ENCODE results near the gene FNDC1. TPM values are rescaled to one million over a fixed set of nuclear protein-coding genes. Genes with fewer than 3 reads are reported as not detected.
A peak's percentile ranks its signal among the peaks of the same experiment; 100 is the strongest.

Gene FNDC1
- total RNA-seq, 1 experiment from 2014 or later = not detected

DNA sequence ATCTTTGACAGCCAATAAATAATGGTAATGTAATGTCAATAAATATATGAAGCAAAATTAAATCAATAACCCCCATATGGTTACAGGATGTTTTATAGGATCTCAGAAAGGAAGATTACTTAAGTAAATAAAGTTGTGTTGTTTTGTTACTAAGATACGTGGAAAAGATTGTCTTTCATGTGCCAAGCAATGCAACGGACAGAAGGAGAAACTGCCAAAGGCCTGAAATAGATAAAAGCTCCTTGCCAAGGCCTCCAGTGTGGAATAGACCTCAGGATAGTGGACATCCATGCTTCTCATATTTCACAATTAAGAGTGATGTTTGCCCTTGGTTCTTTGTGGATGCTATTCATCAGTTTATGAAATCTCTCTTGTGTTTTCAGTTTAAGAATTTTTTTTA is 16.4 kb upstream of the FNDC1 start:
- no peak for DNase-seq (ENCODE audit: low read depth)
- in situ Hi-C loops (cut with HindIII; ENCODE audit: low pct_unique_long_range_greater_than_20kb, low sequenced_read_pairs) = no loop called here

DNA sequence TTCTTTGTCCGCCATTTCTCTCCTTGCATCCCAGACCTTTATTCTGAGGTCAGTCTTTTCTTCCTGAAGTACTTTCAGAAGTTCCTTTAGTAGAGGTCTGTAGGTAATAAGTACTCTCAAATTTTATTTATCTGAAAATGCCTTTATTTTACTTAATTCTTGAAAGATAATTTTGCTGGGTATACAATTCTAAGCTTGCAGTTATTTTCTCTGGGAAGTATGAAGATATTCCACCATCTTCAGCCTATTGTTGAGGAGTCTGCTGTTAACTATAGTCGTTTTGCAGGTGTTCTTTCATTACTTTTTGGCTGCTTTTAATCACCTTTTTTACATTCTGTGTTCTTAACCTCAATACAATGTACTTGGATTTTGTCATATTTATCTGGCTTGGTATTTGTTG is 13.5 kb upstream of the FNDC1 start:
- in situ Hi-C loops (cut with HindIII; ENCODE audit: low pct_unique_long_range_greater_than_20kb, low sequenced_read_pairs) = no loop called here
- no peak for DNase-seq (ENCODE audit: low read depth)

DNA sequence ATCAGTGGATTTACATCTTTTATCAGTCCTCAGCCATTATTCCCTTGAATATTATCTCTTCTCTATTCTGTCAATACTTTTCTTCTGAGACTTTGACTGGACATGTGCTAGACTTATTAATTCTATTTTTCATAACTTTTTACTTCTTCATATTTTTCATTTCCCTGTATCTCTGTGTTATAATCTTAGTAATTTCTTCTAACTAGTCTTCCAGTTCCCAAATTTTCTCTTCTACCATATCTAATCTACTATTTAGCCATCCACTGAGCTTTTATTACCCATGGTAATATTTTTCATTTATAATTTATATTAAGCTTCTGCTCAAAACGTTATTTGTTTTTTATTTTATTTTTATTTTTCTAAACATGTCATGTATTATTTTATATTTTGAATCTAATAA is 13.1 kb upstream of the FNDC1 start:
- in situ Hi-C loops (cut with HindIII; ENCODE audit: low pct_unique_long_range_greater_than_20kb, low sequenced_read_pairs) = no loop called here
- DNase-seq (ENCODE audit: low read depth) = no peak

DNA sequence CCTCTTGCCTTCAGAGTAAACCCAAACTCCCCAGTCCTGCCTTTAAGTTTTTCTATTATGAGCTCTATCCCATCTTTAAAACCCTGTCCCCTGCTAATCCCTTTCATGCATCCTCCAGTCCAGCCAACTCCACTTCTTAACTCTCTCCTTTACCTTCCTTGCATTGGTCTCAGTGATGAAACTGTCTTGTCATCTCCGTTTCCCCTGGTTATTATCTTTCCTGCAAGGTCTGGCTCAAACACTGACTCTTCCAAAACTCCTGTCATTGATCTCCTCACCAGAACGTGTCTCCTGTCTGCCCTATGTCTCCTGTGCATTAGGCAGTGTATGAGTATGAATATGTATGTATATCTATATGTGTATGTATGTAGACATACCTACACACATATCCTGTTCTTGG is 11.8 kb upstream of the FNDC1 start:
- no peak for DNase-seq (ENCODE audit: low read depth)
- in situ Hi-C loops (cut with HindIII; ENCODE audit: low pct_unique_long_range_greater_than_20kb, low sequenced_read_pairs) = no loop called here

DNA sequence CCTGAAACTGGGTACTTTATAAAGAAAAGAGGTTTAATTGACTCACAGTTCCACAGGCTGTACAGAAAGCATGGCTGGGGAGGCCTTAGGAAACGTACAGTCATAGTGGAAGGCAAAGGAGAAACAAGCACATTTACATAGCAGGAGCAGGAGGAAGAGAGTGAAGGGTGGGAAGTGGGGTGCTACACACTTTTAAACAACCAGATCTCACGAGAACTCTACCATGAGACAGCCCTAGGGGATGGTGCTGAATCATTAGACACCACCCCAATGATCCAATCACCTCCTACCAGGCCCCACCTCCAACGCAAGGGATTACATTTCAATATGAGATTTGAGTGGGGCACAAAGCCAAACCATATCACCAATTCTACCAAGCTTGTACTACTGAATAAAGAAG is 7.4 kb upstream of the FNDC1 start:
- no peak for DNase-seq (ENCODE audit: low read depth)
- in situ Hi-C loops (cut with HindIII; ENCODE audit: low pct_unique_long_range_greater_than_20kb, low sequenced_read_pairs) = no loop called here

DNA sequence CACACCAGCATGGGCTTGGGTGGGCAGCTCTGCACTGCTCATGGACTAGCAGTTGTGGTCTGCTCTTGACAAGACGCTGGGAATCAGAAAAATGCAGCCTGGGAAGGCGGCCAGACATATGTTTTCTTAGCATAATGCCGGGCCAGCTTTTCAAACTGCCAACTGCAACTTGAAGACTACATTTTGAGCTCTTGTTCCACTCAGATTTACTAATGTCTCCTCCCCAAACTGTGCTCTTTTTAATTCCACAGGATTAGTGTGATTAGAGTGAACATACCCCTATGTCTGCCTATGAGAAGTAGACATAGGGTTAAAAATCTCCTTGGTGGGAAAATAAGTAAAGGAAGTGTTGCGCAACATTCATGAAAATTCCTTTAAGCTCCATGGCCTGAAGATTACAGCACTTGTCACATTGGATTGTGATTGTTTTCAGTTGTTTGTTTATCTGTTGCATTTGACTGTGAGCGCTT is 5.3 kb upstream of the FNDC1 start:
- DNase-seq (ENCODE audit: low read depth) = no peak
- in situ Hi-C loops (cut with HindIII; ENCODE audit: low pct_unique_long_range_greater_than_20kb, low sequenced_read_pairs) = no loop called here

DNA sequence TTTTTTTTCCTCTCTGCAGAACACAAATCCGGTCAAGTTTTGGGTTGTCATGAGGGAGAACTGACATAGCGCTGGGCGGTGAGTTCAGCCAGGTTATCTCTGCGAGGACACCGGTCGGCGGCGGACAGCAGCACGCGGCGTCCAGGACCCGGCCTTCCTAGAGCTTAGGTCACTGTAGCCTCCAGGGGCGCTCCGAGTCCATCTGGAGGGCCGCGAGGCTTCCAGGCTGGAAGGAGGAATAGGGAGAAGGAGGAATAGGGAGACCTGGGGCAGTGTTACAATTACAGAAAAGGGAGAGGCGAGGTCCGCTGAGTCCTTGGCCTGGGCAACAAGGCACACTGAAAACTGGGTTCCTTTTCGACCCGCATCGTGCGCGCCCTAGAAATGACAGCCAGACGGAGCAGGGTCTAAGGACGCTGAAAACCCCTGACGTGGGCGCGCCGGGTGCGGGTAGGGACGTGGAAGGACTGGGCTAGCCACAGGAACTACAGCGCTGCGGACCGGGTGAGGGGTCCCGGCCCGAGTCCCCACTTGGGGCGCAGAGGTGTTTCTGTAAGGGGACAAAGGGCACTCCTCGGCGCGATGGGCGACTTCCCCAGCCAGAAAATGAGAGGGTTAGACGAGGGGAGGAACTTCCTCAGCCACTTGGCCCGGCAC is 536 bp upstream of the FNDC1 start:
- in situ Hi-C loops (cut with HindIII; ENCODE audit: low pct_unique_long_range_greater_than_20kb, low sequenced_read_pairs) = no loop called here
- DNase-seq (ENCODE audit: low read depth) = no peak

DNA sequence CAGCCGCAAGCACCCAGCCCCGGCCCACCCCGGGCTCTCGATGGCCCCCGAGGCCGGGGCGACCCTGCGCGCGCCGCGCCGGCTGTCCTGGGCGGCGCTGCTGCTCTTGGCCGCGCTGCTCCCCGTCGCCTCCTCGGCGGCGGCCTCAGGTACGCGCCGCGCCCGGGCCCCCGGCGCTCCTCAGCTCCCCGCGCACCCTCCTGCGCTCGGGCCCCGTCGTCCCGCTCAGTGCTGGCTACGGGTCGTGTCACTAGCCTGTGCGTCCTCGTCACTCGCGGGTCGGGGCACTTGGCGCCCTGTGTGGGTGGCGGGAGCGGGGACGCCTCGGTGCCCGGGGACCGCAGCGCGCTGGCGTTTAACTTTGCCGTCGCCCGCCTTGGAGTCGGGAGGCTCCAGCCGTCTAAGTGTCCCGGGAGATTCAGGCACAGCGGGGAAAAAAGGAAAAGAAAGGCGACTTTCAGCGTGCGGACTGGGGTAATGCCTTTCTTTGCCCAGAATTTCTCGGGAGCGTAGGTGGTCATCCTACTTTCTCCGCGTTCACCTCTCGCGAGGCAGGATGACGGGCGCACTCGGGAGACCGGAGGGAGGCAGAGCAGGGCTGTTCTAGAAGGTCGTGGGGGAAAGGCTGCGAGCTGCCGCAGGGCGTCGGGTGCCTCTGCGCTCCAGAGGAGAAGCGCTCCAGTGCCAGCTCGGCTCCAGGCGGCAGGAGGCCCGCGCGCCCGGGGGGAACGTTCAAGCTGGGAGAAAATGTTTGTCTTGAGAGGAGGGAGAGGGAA is 545 bp downstream of the FNDC1 start:
- in situ Hi-C loops (cut with HindIII; ENCODE audit: low pct_unique_long_range_greater_than_20kb, low sequenced_read_pairs) = no loop called here
- DNase-seq (ENCODE audit: low read depth) = no peak

DNA sequence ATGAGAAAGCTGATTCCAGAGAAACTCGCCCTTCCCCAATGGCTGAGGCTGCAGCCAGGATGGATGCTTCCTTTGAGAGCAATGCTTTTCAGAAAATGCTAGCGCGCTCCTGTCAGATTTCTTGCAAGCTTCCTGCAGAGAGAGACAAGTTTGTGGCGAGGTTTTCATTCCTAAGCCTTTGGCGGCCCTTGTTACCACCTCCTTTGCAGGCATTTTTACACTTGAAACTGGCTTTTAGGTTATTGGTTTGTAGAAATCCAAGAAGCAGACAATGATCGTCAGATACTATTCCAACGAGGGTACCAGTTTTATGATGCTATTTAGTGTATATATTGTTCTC is 1.1 kb downstream of the FNDC1 start:
- in situ Hi-C loops (cut with HindIII; ENCODE audit: low pct_unique_long_range_greater_than_20kb, low sequenced_read_pairs) = no loop called here
- DNase-seq (ENCODE audit: low read depth) = no peak

DNA sequence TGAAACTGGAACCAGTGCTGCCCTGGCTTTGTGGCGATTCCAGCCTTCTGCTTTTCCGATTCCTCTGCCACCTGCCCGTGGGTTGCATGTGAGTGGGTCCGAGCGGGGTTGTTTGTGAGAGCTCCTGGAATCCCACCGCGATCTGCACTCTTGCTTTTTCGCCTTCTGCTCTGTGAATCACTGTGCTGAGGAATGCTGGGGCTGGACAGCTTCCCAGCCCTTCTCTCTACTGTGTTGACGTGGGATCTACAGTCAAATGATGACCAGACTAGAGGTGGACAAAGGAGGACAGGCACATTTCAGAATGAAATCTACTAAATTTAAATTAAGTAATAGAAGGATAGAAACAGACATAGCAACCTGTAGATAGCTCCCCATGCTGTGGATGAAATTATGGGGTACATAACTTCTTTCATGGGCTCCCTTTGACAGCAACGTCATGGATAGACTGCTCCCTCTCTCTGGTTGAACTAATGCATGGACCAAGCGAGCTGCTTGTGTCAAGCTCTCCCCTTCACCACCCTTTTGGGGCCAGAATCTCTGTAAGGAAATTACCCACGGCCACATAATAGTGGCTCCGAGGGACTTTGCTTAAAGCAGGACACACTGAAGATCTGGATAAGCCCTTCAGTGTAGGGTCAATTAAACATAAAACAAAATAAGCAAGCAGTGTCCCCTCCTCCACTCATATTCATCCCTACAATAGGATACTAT is 2.0 kb downstream of the FNDC1 start:
- in situ Hi-C loops (cut with HindIII; ENCODE audit: low pct_unique_long_range_greater_than_20kb, low sequenced_read_pairs) = no loop called here
- DNase-seq (ENCODE audit: low read depth) = no peak

DNA sequence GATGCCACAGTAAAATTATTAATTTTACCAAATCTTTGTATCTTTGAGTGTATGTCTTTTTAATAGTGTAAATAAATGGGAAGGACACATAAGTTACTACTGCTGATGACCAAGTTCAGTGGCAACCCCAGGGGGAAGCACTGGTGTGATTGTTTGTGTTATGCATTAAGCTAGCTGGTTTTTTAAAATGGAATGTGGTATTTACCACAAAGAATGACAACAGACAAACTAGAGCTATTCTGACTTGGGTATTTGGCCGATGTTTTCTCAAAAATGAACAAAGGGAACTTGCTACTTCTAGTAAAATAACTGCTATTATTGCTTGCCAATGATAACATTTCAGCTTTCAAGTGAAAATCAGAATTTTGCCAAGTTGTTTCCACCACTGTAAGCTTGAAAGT is 2.9 kb downstream of the FNDC1 start:
- in situ Hi-C loops (cut with HindIII; ENCODE audit: low pct_unique_long_range_greater_than_20kb, low sequenced_read_pairs) = no loop called here
- DNase-seq (ENCODE audit: low read depth) = no peak

DNA sequence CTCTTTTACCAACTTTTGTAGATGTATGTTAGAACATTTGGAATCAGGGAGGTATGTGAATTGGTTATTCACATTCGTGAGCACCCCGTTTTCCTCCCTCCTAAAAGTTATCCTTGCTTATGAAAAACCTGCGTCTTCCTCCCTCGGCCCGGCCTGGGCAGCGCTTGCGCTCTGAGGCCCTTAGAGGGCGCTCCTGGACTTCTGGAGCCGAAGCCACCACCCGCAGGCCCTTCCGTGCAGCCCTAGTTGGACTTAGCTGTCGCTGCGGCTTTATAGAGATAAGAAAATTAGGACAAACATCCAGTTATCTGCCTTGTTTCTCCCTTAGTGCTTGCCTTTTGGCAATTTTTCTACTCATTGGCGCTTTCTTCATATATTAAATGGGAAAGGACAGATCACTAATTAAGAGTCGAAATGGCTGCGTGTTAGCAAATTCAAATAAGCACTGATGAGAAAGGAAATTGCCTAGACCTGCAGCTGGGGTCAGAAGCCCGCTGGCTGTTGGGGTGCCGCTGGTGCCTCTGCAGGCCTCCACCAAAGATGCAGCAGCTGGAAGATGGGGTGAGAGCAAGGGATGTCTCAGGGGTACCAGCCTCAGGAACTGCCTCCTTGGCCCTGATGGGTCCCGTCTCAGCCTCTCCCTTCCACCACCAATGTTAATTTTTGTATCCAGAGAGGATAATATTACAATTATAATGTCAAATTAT is 5.2 kb downstream of the FNDC1 start:
- in situ Hi-C loops (cut with HindIII; ENCODE audit: low pct_unique_long_range_greater_than_20kb, low sequenced_read_pairs) = no loop called here
- peak; percentile 41 for DNase-seq (ENCODE audit: low read depth)

DNA sequence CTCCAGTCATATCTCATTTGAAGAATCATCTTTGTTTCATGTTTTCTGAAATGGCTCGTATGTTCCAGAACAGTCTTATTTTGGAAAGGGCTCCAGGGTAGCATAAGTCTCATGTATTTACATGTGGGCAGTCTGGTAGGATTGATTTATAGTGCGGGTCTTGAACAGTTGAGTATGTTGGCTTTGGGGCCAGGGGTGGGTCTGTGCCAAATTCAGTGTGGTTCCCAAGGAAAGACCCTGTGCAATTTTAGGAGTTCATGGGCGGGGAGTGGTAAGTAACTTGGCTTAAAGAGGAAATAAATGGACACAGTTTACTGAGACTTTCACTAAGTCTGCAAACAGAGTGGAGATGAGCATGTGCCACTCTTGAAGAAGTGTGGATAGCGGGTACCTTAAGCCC is 7.7 kb downstream of the FNDC1 start:
- no peak for DNase-seq (ENCODE audit: low read depth)
- in situ Hi-C loops (cut with HindIII; ENCODE audit: low pct_unique_long_range_greater_than_20kb, low sequenced_read_pairs) = no loop called here

DNA sequence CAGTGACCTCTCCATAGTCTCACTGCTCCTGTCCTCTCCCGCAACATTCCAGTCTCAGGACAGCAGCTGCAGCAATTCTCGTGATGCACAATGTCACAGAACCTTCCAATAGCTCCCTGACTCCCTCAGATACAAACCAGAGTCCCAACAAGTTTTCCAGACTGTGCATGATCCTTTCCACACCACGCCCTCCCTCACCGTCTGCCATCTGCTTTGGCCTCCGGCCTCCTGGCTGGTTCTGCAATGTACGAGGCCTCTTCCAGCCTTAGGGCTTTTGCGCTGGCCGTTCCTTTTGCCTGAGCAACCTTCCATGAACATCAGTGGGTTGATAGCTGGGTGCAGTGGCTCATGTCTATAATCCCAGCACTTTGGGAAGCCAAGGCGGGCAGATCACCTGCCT is 9.6 kb downstream of the FNDC1 start:
- DNase-seq (ENCODE audit: low read depth) = no peak
- in situ Hi-C loops (cut with HindIII; ENCODE audit: low pct_unique_long_range_greater_than_20kb, low sequenced_read_pairs) = no loop called here

DNA sequence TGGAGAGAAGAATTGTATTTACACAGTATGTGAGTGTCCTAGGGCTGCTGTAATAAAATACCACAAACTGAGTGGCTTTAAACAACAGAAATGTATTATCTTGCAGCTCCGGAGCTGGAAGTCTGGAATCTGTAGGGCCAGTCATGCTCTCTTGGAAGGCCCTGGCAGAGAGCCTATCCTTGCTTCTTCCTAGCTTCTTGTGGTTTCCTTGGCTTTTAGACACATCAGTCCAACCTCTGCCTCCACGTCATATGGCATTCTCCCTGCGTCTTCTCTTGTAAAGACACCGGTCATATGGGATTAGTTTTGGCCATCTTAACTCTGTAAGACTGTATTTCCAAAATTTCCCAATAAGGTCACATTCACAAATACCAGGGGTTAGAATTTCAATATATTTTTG is 10.8 kb downstream of the FNDC1 start:
- DNase-seq (ENCODE audit: low read depth) = no peak
- in situ Hi-C loops (cut with HindIII; ENCODE audit: low pct_unique_long_range_greater_than_20kb, low sequenced_read_pairs) = no loop called here

DNA sequence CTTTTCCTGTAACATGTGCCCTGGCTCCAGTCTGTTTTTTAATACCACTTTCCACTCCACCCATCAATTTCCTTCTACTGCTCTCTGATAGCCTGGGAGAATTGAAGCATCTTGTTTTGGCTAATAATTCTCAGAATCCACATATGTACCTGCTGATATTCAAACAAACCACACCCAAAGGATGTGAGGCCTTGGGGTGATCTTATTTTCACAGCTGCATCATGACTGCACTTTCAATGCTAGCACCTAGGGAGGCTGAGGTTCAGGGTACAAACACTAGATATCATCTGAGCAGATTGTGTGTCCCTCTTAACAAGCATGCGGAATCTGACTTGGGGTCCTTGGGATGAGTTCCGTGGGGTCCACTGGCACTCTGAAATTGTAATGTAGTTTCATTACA is 12.7 kb downstream of the FNDC1 start:
- in situ Hi-C loops (cut with HindIII; ENCODE audit: low pct_unique_long_range_greater_than_20kb, low sequenced_read_pairs) = no loop called here
- no peak for DNase-seq (ENCODE audit: low read depth)

DNA sequence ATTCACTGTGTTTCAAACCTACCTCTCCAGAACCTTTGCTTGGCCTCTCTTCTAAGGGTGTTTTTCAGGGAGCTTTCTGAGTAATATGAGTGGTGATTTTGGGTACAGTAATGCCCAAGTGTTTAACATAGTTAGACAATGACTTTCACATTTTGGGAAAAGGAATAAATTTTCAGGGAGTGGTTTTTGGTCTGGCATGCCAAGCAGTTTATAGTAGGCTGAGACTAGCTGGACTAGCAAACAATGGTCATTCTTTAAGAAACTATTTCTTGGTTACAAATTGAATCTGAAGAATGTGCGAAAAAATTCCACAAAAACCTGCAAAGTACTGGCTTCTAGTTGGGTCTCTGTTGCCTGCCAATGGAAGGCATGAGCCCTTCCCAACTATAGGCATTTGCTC is 15.4 kb downstream of the FNDC1 start:
- in situ Hi-C loops (cut with HindIII; ENCODE audit: low pct_unique_long_range_greater_than_20kb, low sequenced_read_pairs) = no loop called here
- no peak for DNase-seq (ENCODE audit: low read depth)

DNA sequence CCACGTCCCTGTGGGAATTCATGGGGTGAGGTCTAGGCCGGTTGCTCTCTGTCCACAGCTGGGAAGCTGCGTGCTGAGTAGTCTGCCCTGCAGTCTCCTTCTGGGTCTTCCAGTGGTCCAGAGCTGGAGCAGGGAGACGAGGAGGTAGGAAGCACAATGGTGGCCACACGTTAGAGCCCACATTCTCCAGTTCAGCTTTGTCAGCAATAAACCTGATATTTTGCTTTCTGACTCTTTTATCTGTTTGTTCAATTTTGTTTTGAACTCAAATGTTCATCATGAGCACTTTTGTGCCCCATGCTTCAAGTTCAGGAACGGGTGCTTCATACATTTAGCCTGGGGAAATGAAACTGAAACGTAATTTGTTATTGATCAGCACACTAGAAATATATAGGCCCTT is 21.3 kb downstream of the FNDC1 start:
- in situ Hi-C loops (cut with HindIII; ENCODE audit: low pct_unique_long_range_greater_than_20kb, low sequenced_read_pairs) = no loop called here
- no peak for DNase-seq (ENCODE audit: low read depth)

DNA sequence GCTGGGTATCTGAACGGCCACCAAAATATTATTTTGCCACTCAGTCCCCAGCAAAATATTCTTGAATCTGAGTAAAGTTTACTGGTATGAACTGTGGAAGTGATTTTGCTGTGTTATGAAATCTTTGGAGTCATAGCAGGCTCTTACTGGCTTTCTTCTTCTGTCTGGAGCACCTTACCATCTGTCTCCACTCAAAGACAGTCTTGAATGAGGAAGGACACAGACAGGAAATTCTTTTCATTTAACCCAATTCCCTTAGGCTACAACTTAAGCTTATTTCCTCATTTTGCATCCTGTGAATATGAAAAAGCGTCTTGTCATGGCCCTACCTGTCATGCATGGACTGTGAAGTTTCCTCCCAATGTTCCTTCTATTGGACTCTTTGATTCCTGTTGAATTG is 24.7 kb downstream of the FNDC1 start:
- in situ Hi-C loops (cut with HindIII; ENCODE audit: low pct_unique_long_range_greater_than_20kb, low sequenced_read_pairs) = no loop called here
- no peak for DNase-seq (ENCODE audit: low read depth)

Data from Caki2 (cell line).